ENCODE measurements around the gene SYDE1.

Gene SYDE1

GRCh38 chr19:15114153-15114540 is 6.9 kb downstream of the SYDE1 start:
- Histone ChIP-seq H3K36me3 (ENCODE audit: insufficient read depth, low read length) (peaks cover 44% of the 10 kb centered on the region; the same call in 1 of the 2 replicates), H3K9me3 (ENCODE audit: insufficient read depth, low read depth, low read length) (no peaks in the 10 kb centered on the region), H3K4me1 (ENCODE audit: insufficient read depth, low read length, poor library complexity, severe bottlenecking) (no peaks in the 10 kb centered on the region), H3K4me3 (ENCODE audit: low read length, poor library complexity, severe bottlenecking) (no peak overlapping the region), H3K79me2 (ENCODE audit: insufficient read depth, low read length) (no peaks in the 10 kb centered on the region), H3F3A (ENCODE audit: low read depth) (no peaks in the 10 kb centered on the region), H3K9me2 (replicated peaks; ENCODE audit: low read depth, low read length) (no peaks in the 10 kb centered on the region), H3K9ac (ENCODE audit: low read depth, low read length, poor library complexity, severe bottlenecking) (no peak overlapping the region), H4K20me1 (ENCODE audit: insufficient read depth, low read length, poor library complexity, severe bottlenecking) (no peaks in the 10 kb centered on the region), H3K4me2 (ENCODE audit: low read depth, low read length, poor library complexity, severe bottlenecking) (no peak overlapping the region), H2AFZ (ENCODE audit: low read length) (no peak overlapping the region), H3K27me3 (ENCODE audit: insufficient read depth, low read length, poor library complexity, severe bottlenecking) (no peaks in the 10 kb centered on the region)
- TF ChIP-seq CTCF (conservative IDR thresholded peaks at IDR 0.05; ENCODE audit: low read length): no peak
- TF ChIP-seq EZH2phosphoT487 (IDR thresholded peaks at IDR 0.05; ENCODE audit: borderline replicate concordance): no peak

GRCh38 chr19:15115080-15115479 is 7.9 kb downstream of the SYDE1 start:
- H3K4me2 ChIP-seq (ENCODE audit: low read depth, low read length, poor library complexity, severe bottlenecking): no peak overlapping the region
- H3F3A ChIP-seq (ENCODE audit: low read depth): no peaks in the 10 kb centered on the region
- H3K79me2 ChIP-seq (ENCODE audit: insufficient read depth, low read length): no peaks in the 10 kb centered on the region
- H3K9me3 ChIP-seq (ENCODE audit: insufficient read depth, low read depth, low read length): no peaks in the 10 kb centered on the region
- TF ChIP-seq EZH2phosphoT487 (IDR thresholded peaks at IDR 0.05; ENCODE audit: borderline replicate concordance) (no peak), CTCF (conservative IDR thresholded peaks at IDR 0.05; ENCODE audit: low read length) (no peak)
- no peaks in the 10 kb centered on the region for H3K9me2 ChIP-seq (replicated peaks; ENCODE audit: low read depth, low read length)
- no peaks in the 10 kb centered on the region for H4K20me1 ChIP-seq (ENCODE audit: insufficient read depth, low read length, poor library complexity, severe bottlenecking)
- no peaks in the 10 kb centered on the region for H3K4me1 ChIP-seq (ENCODE audit: insufficient read depth, low read length, poor library complexity, severe bottlenecking)
- peaks cover 50% of the 10 kb centered on the region; the same call in 1 of the 2 replicates for H3K36me3 ChIP-seq (ENCODE audit: insufficient read depth, low read length)
- H3K4me3 ChIP-seq (ENCODE audit: low read length, poor library complexity, severe bottlenecking): no peak overlapping the region
- no peak overlapping the region for H3K9ac ChIP-seq (ENCODE audit: low read depth, low read length, poor library complexity, severe bottlenecking)
- H3K27me3 ChIP-seq (ENCODE audit: insufficient read depth, low read length, poor library complexity, severe bottlenecking): no peaks in the 10 kb centered on the region
- H2AFZ ChIP-seq (ENCODE audit: low read length): no peak overlapping the region

- Histone ChIP-seq H3K9ac (ENCODE audit: low read depth, low read length, poor library complexity, severe bottlenecking) (no peak overlapping the region), H3K4me1 (ENCODE audit: insufficient read depth, low read length, poor library complexity, severe bottlenecking) (no peaks in the 10 kb centered on the region)
Observed at GRCh38 chr19:15115762-15116615, 8.8 kb downstream of the SYDE1 start.

More at GRCh38 chr19:15115762-15116615, 8.8 kb downstream of the SYDE1 start:
- Histone ChIP-seq H2AFZ (ENCODE audit: low read length) (no peak overlapping the region), H3K4me2 (ENCODE audit: low read depth, low read length, poor library complexity, severe bottlenecking) (no peak overlapping the region), H3K4me3 (ENCODE audit: low read length, poor library complexity, severe bottlenecking) (no peak overlapping the region), H3K9me2 (replicated peaks; ENCODE audit: low read depth, low read length) (no peaks in the 10 kb centered on the region), H3K27me3 (ENCODE audit: insufficient read depth, low read length, poor library complexity, severe bottlenecking) (no peaks in the 10 kb centered on the region), H3F3A (ENCODE audit: low read depth) (no peaks in the 10 kb centered on the region), H3K9me3 (ENCODE audit: insufficient read depth, low read depth, low read length) (no peaks in the 10 kb centered on the region), H3K79me2 (ENCODE audit: insufficient read depth, low read length) (no peaks in the 10 kb centered on the region), H3K36me3 (ENCODE audit: insufficient read depth, low read length) (peaks cover 52% of the 10 kb centered on the region; the same call in 1 of the 2 replicates), H4K20me1 (ENCODE audit: insufficient read depth, low read length, poor library complexity, severe bottlenecking) (no peaks in the 10 kb centered on the region)
- TF ChIP-seq EZH2phosphoT487 (IDR thresholded peaks at IDR 0.05; ENCODE audit: borderline replicate concordance) (no peak), CTCF (conservative IDR thresholded peaks at IDR 0.05; ENCODE audit: low read length) (no peak)

Data from Loucy (cell line).